KOPT-K1 (cell line): Measurements from ENCODE around the gene BACE1.
"Not testable (repeated sequence)": the region's sequence is repeated elsewhere in the genome, so short reads cannot be mapped to it uniquely, and the experiment has no call there.

Experiments
- H3K27ac ChIP-seq: fragments of 200-600 bp; sonication (generic); 2 replicates; pipeline ENCODE4 v1.5.1; 2016; ENCODE audit warnings: antibody characterized with exemption, mild to moderate bottlenecking, low read depth, low read length; ENCODE audit not compliant: poor library complexity, severe bottlenecking
- H3K36me3 ChIP-seq: fragments of 200-600 bp; sonication (generic); 2 replicates; pipeline ENCODE4 v1.5.1; 2017; ENCODE audit warnings: antibody characterized with exemption, mild to moderate bottlenecking, low read length, moderate library complexity; ENCODE audit not compliant: insufficient read depth
- H3K9me3 ChIP-seq: fragments of 200-600 bp; sonication (generic); 2 replicates; pipeline ENCODE4 v1.5.1; 2017; ENCODE audit warnings: antibody characterized with exemption, low read length, mild to moderate bottlenecking; ENCODE audit not compliant: insufficient read depth, poor library complexity, severe bottlenecking

BACE1 gene

DNA sequence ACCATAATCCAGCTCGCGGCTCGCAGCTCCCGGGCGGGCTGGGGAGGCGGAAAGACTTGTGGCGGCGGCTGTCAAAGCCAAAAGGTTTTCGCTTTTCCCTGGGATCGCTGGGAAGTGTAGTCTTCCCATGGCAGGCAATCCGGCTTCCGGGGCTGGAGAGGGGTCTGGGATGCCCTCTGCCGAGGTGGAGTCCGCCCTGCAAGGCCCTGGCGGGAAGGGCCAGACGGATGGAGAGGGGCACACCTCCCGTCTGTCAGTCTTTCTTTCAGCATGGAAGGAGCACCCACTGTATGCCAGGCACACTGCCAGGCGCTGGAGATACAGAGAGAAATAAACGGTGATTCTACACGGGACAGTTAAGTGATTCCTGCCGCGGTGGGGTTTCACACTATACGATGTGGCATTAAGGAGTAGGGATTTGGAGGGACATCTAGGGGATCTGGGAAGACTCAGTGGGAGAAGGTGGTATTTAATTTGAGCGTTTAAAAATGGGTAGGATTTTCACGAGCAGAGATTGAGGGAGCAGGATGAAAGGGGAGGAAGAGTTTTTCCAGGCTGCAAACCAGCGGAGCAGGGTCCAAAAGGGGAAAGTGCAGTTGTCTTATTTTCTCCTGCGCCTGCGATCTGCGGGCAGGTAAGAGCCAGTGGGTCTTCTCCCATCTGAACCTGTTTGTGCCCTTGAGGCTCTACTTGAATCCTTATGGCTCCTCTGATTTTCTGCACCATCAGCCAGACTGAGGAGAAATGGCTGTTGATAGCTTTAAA lies at the start of gene BACE1:
TSS of gene BACE1 (minus strand) at position 60 of the 765 bp plus-strand sequence. CDS start 461 bp downstream, outside the sequence.
- H3K36me3 ChIP-seq: no peaks in the 10 kb centered on the region
- H3K27ac ChIP-seq: no peak within 1 kb of the TSS
- H3K9me3 ChIP-seq: no peaks in the 10 kb centered on the region

DNA sequence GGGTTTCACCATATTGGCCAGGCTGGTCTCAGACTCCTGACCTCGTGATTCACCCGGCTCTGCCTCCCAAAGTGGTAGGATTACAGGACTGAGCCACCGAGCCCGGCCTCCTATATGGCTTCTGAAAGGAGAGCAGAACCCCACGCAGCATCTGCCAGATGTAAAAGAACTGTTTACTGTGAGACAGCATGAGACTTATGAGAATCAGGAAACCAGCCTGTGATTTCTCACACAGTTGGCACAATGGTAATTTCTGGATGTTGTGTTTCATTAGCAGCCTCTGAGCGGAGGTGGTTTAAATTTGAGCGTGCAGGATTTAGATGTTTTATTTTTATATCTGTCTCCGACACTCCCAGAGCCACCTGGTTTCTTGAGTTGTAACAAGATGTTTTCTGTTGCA lies 45.4 kb upstream of the BACE1 start:
- H3K9me3 ChIP-seq: no peaks in the 10 kb centered on the region
- H3K36me3 ChIP-seq: peaks cover 56% of the 10 kb centered on the region; the same call in 1 of the 2 replicates
- H3K27ac ChIP-seq: no peak overlapping the region

DNA sequence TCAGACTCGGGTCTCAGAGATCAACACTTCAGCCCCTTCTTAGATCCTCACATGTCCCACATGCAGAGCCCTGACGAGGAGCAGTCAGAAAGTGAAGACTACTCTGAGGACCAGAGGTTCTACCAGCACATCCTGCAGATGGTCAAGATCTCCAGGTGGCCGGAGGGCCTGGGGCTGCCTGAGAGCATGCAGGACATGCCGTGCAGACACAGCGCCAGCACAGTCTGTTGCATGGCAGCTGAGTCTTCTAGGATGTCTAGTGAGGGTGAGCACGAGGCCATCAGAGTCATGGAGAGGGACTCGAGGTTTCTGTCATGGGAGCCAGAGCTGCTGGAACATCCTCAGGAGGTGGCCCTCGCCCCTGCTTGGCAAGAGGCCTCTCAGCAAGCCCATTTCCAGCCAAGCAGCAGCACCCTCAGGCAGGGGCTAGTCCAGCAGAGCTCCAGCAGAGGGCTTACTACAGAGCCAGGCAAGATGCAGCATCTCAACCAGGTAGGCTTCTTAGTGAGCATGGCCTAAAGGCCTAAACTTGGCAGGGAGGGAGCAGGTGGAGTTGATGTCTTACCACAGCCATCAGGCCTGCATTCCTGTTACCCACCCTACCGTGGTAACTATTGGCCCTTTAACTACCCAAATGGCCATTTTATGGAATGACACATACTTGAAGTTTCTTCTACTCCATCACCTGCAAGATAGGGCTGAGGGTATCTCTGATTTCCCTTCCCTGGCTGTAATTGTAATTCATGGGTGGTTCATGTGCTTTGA lies 40.3 kb upstream of the BACE1 start:
- H3K9me3 ChIP-seq: no peaks in the 10 kb centered on the region
- no peak overlapping the region for H3K27ac ChIP-seq
- peaks cover 53% of the 10 kb centered on the region; the same call in 1 of the 2 replicates for H3K36me3 ChIP-seq

DNA sequence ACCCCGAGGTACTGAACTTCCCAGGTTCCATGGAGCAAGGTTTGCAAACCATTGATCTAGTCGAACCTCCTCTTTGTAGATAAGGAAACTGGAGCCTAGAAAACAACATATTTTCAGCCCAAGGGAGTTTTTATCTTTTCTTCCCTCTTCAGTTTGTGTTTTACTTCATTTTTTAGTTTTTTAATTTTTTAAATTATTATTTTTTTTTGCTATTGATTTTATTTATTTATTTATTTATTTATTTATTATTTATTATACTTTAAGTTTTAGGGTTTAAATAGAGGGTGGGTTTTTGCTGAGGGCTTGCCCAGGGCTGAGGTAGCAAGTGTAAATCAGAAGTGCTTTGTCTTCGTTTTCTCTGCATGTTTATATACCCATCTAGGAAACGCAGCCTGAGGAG lies 38.5 kb upstream of the BACE1 start:
- no peak overlapping the region for H3K27ac ChIP-seq
- H3K36me3 ChIP-seq: peaks cover 48% of the 10 kb centered on the region; the same call in 1 of the 2 replicates
- H3K9me3 ChIP-seq: no peaks in the 10 kb centered on the region

DNA sequence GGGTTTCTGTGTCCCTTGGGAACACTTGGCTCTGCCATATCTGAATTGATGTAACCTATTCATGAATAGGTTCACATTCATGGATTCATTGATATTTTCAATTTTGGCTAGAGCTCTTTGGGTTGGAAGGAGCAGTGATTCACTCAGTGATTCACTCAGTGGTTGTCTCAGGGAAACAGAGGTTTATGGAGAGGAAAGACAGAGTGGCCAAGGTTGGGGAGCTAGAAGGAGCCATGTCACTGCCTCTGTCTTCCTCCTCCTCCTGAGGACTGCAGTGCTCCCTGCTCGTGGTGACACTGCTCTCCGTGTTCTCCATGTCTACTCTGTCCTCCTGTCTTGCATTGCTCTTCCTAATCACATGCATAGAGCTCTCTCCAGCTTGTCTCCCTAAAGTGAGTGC lies 29.0 kb upstream of the BACE1 start:
- Histone ChIP-seq H3K9me3 (no peaks in the 10 kb centered on the region), H3K36me3 (peaks cover 32% of the 10 kb centered on the region; the same call in 1 of the 2 replicates), H3K27ac (no peak overlapping the region)

DNA sequence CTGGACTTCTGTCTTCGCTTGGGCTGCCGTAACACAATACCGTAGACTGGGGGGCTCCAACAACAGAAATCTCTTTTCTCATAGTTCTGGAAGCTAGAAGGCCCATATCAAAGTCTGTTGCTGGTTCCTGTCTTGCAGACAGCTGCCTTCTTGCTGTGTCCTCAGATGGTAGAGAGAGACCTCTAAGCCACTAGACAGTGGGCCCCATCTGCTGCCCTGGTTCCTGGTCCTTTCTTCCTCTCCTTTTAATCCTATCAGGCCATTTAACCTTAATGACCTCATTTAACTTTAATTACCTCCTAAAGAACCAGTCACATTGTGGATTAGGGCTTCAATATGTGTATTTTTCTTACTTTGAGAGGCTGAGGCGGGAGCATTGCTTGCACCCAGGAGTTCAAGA lies 21.0 kb upstream of the BACE1 start:
- no peaks in the 10 kb centered on the region for H3K9me3 ChIP-seq
- no peak overlapping the region for H3K27ac ChIP-seq
- H3K36me3 ChIP-seq: peaks cover 11% of the 10 kb centered on the region; the same call in 1 of the 2 replicates

DNA sequence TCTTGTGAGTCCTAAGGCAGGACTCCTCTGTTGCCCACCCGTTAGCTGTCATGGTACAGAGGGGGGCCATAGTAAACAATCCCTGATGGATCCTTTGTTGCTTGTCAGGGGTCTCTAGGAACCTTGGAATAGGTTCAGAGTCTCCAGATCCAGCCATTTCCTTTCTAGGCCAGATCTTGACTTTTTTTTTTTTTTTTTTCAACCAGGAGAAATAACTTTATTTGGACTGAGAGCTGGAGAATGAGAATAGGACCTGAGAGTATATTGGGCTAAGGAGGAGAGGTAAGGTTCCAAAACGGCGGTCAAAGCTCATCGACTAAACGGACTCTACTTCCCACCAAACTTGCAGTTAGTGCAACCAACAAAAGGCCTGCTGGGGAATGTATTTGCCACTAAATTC lies 19.3 kb upstream of the BACE1 start:
- Histone ChIP-seq H3K9me3 (no peaks in the 10 kb centered on the region), H3K36me3 (peaks cover 11% of the 10 kb centered on the region; the same call in 1 of the 2 replicates), H3K27ac (no peak overlapping the region)

DNA sequence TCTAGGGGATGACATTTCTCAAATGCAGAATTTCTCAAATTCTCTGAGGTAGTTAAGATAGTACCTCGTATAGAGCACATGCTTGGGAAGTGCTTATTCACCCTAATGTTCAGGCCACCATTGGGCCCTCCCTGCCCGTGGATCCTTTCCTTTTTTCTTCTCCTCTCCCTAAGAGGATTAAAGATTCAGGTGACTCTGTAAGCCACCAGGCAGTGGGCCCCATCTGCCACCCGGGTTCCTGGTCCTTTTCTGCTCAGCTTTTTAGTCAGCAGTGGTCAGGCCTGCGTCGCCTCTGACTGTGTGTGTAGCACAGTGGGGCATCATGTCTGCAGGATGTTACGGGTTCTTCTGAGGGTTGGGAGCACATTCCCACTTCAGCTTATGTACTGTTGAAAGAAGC lies 18.8 kb upstream of the BACE1 start:
- H3K9me3 ChIP-seq: no peaks in the 10 kb centered on the region
- no peak overlapping the region for H3K27ac ChIP-seq
- H3K36me3 ChIP-seq: peaks cover 11% of the 10 kb centered on the region; the same call in 1 of the 2 replicates

DNA sequence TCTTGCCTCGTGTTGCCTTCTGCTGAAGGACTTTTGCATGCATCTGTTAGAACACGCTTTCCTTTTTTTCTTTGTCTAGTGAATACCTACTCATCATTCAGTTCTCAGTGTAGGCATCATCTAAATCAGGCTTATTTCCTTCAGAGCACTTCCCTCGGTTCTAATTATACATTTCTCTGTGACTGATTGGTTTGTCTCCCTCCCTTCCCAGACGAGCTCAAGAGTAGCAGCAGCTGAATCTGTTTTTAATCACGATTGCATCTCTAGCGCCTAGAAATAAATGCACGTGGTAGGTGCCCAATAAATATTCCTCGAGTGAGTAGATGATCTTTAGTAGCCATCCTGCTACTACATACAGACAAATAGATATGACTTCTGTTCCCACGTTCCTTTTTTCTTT lies 17.9 kb upstream of the BACE1 start:
- H3K36me3 ChIP-seq: peaks cover 8% of the 10 kb centered on the region; the same call in 1 of the 2 replicates
- no peaks in the 10 kb centered on the region for H3K9me3 ChIP-seq
- no peak overlapping the region for H3K27ac ChIP-seq

DNA sequence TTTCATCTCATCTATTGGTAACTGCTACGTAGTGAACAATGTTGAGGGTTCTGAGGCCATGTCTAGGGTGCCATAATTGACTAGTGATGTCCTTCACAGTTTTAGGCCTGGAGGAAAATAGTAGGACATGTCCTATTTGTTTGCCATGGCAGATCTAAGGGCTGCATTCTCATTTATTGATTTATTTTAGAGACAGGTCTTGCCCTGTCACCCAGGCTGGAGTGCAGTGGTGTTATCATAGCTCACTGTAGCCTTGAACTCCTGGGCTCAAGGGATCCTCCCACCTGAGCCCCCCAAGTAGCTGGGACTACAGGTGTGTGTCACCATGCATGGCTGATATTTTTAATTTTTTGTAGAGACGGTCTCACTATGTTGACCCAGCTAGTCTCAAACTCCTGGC lies 16.8 kb upstream of the BACE1 start:
- H3K27ac ChIP-seq: no peak overlapping the region
- H3K36me3 ChIP-seq: peaks cover 6% of the 10 kb centered on the region; the same call in 1 of the 2 replicates
- no peaks in the 10 kb centered on the region for H3K9me3 ChIP-seq

DNA sequence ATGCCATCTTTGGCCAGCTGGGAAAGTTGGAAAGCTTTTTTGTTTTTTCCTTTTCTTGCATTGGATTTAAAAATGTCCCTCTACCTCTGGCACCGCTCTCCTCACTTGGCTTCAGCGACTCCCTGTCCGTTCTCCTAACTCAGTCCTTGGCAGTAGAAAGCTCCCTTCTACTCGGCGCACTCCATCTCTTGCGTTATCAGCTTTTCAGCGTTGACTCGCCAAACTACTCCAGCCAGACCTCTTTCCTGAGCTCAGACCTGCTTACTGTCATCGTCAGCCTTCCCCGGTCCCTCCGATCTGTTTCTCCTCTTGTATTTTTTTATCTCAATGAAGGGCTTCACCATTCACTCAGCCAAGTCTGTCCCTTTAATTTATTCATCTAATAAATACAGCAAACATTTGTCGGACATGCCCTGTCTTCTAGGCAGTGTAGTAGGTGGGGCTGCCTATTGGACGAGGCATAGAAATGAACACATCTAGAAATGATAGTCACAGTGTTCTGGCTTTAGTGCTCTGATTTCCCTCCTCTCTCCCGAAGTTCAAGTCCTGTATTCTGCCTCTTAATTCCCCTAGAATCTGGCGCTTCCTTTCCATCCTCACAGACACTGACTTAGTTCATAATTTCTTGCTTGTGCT lies 12.4 kb upstream of the BACE1 start:
- H3K9me3 ChIP-seq: no peaks in the 10 kb centered on the region
- peak overlapping the region; percentile 56 for H3K27ac ChIP-seq
- no peaks in the 10 kb centered on the region for H3K36me3 ChIP-seq

DNA sequence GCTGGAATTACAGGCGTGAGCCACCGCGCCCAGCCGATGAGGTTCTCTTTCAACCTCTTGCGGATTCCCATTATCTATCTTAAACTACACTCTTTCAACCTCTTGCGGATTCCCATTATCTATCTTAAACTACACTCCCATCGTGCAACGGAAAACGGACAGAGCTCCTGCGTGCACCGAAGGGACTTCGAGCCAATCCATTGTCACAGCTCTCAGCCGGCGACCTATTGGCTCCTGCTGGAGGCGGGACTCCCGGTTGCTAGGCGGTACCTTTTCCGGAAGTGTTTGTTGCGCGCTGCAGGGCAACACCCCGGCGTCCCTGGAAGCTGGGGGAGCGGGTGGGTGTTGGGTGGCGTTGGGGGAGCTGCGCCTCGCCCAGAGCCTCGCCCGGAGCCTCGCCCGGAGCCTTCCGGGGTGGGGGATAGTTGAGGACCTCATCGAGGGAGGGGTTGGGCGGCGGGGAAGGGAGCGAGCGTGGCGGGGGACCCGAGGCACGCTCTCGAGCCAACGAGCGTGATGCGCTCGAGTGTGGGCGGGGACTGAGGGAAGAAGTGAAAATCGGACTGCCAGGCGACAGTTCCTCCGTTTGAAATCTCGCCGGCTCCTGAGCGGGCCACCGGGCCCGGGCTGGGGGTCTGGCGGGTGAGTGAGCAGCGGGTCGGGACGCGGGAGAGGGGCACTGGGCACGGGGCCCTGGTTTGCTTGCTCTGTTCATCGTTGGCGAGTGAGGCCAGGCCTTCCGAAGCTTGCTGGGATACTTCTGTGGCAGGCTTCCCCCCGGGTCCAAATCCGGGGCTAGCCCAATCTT lies 11.7 kb upstream of the BACE1 start, which contains the start of gene CEP164:
TSS of gene CEP164 (plus strand) at position 288 of the 808 bp plus-strand sequence. CDS start 10,733 bp downstream, outside the sequence.
- Histone ChIP-seq H3K27ac (peak within 1 kb of the TSS; percentile 56), H3K36me3 (no peaks in the 10 kb centered on the region), H3K9me3 (no peaks in the 10 kb centered on the region)

DNA sequence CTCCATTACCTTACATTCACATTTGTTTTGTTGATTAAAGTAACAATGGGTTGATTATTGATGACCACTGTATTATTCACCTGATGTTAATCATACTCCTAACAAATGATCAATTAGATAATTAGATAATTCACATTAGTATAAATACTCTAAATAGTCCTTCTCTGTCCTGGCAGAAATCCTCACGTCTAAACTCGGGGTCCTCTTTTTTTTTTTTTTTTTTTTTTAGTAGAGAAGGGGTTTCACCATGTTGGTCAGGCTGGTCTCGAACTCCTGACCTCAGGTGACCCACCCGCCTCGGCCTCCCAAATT lies 11.2 kb upstream of the BACE1 start:
- not testable (repeated sequence) for H3K36me3 ChIP-seq, H3K9me3 ChIP-seq, H3K27ac ChIP-seq

DNA sequence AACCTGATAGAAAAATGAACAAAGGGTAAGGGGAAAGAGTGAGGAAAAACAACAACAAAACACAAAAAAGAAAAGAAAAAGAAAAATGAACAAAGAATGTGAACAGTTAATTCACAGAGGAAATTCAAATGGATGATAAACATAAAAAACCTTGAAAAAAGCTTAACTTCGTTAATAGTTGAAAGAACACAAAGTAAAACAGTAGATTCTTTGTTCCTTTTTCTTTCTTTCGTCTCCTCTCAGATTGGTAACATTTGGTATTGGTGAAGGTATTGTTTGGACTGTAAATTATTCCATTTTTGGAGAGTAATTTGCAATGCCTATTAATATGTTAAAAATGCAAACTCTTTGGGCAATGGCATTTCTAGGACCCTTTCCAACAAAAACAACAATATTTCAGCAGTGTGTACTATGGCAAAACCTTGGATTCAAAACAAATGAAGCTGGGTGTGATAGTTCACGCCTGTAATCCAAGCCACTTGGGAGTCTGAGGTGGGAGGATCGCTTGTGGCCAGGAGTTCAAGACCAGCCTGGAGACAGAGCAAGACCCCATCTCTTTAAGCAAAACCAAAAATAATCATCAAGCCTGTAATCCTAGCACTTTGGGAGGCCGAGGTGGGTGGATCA lies 3.3 kb upstream of the BACE1 start:
- Histone ChIP-seq H3K36me3 (no peaks in the 10 kb centered on the region), H3K9me3 (no peaks in the 10 kb centered on the region), H3K27ac (no peak overlapping the region)
